NB4 (cell line): ENCODE results near the gene AGFG1.

Source experiments
- MYC ChIP-seq: IDR thresholded peaks from 2 replicates; pipeline ENCODE4 v1.6.1; 2011; ENCODE audit warnings: low read depth, low read length
- POLR2A ChIP-seq: IDR thresholded peaks from 2 replicates; pipeline ENCODE4 v1.6.1; 2011; ENCODE audit warnings: mild to moderate bottlenecking; ENCODE audit not compliant: insufficient read length; ENCODE audit errors: extremely low read depth
- TF ChIP-seq, protein P1 (sequence below): IDR thresholded peaks from one replicate; pipeline ENCODE4 v1.5.1; 2012; ENCODE audit warnings: low read depth, low read length
- TF ChIP-seq, protein P2 (sequence below): IDR thresholded peaks from 2 replicates; pipeline ENCODE4 v1.6.1; 2011; ENCODE audit warnings: low read depth, low read length

DNA sequence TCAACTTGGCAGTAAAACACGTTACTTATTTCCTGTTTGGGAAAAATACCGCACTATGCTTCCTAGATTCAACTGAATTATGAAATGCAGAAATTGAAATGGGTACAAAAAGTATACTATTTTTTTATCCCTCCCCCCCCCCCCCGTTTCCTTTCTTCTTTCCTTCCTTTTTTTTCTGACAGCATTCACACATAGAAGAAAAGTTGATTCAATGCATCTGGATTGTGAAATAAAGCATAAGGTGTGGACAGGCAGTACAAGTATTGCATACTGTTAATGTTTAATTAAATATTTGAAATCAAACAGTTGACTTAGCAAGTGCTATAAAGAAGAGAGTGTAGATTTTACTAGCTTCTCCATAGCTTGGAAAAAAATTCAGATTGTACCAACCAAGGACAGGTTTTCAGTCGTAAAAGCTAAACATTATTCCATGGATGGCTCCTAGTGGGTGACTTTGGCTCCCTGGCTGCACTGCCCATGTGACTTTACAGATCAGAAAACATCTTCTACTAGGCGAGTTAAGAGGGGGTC, 21.6 kb upstream of the AGFG1 start:
- TF ChIP-seq, protein P1, sequence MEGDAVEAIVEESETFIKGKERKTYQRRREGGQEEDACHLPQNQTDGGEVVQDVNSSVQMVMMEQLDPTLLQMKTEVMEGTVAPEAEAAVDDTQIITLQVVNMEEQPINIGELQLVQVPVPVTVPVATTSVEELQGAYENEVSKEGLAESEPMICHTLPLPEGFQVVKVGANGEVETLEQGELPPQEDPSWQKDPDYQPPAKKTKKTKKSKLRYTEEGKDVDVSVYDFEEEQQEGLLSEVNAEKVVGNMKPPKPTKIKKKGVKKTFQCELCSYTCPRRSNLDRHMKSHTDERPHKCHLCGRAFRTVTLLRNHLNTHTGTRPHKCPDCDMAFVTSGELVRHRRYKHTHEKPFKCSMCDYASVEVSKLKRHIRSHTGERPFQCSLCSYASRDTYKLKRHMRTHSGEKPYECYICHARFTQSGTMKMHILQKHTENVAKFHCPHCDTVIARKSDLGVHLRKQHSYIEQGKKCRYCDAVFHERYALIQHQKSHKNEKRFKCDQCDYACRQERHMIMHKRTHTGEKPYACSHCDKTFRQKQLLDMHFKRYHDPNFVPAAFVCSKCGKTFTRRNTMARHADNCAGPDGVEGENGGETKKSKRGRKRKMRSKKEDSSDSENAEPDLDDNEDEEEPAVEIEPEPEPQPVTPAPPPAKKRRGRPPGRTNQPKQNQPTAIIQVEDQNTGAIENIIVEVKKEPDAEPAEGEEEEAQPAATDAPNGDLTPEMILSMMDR = no peak
- TF ChIP-seq MYC = no peak
- TF ChIP-seq POLR2A = no peak
- TF ChIP-seq, protein P2, sequence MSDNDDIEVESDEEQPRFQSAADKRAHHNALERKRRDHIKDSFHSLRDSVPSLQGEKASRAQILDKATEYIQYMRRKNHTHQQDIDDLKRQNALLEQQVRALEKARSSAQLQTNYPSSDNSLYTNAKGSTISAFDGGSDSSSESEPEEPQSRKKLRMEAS = no peak
